GM12878 (cell line): ENCODE data around the gene OR13A1. TPM values are rescaled to one million over a fixed set of nuclear protein-coding genes. Genes with fewer than 3 reads are reported as not detected.

Source experiments
- ATAC-seq: fragments of 200-7000 bp; cut with Tn5 transposase; 3 replicates; pipeline ENCODE4 v1.9.1; 2020; ENCODE audit warnings: mild to moderate bottlenecking, moderate library complexity
- BruUV-seq: library from RNA; stranded (reverse); fragments of 400-500 nt; replicated peaks from 2 replicates; lab custom pipeline; 2021; lab: Mats Ljungman, UMichigan
- CTCF ChIA-PET: fragments of 300-600 bp; sonication (Branson Sonifier 250); formaldehyde crosslinking; extraction: SDS; loops from one replicate; lab custom pipeline; 2021; ENCODE audit warnings: inconsistent platforms; lab: Yijun Ruan, JAX
- POLR2A ChIA-PET: fragments of 350-600 bp; formaldehyde crosslinking; extraction: SDS; loops from one replicate; lab custom pipeline; 2021; ENCODE audit warnings: inconsistent platforms; lab: Charles Lee
- RAD21 ChIA-PET: fragments of 300-600 bp; sonication (Branson Sonifier 250); formaldehyde crosslinking; loops from one replicate; lab custom pipeline; 2023; ENCODE audit warnings: antibody characterized with exemption; ENCODE audit not compliant: unreplicated experiment; lab: Charles Lee
- SMC1A ChIA-PET: fragments of 300-600 bp; sonication (Branson Sonifier 250); formaldehyde crosslinking; loops from one replicate; lab custom pipeline; 2023; ENCODE audit not compliant: unreplicated experiment, uncharacterized antibody; lab: Charles Lee
- DNase-seq: peaks from one replicate; pipeline ENCODE4 v3.0.0-alpha.2; 2011; ENCODE audit warnings: low read depth, low spot score
- FAIRE-seq: peaks from 3 replicates; lab custom pipeline; 2011; peaks lifted over from hg19 to GRCh38; lab: Jason Lieb, UNC
- H2AFZ ChIP-seq: 2 replicates; pipeline ENCODE4 v1.6.0; 2011; ENCODE audit warnings: low read depth, low read length, control low read depth; ENCODE audit not compliant: control insufficient read depth
- H3K27ac ChIP-seq: 2 replicates; pipeline ENCODE4 v1.5.1; 2011; ENCODE audit warnings: control low read depth; ENCODE audit not compliant: control insufficient read depth, insufficient read depth
- H3K27me3 ChIP-seq, 2 experiments: replicated peaks in 1 of 2; 2 replicates each; pipeline versions ENCODE4 v1.6.0 to v1.6.1; 2011; ENCODE audit warnings: low read length in 1 of 2; ENCODE audit not compliant: control insufficient read depth in 2 of 2, insufficient read depth in 2 of 2
- H3K36me3 ChIP-seq, 2 experiments: 2 replicates each; pipeline ENCODE4 v1.5.1; 2011; ENCODE audit warnings: low read length in 1 of 2; ENCODE audit not compliant: control insufficient read depth in 2 of 2, insufficient read depth in 2 of 2
- H3K4me1 ChIP-seq: 2 replicates; pipeline ENCODE4 v1.6.1; 2011; ENCODE audit warnings: mild to moderate bottlenecking, low read length, moderate library complexity, mixed read lengths; ENCODE audit not compliant: control insufficient read depth, insufficient read depth
- H3K4me2 ChIP-seq: 2 replicates; pipeline ENCODE4 v1.6.0; 2011; ENCODE audit warnings: control low read depth; ENCODE audit not compliant: control insufficient read depth, insufficient read depth
- H3K4me3 ChIP-seq: fragments of 200-600 bp; sonication (generic); 2 replicates; pipeline ENCODE4 v1.5.1; 2016
- H3K79me2 ChIP-seq: 2 replicates; pipeline ENCODE4 v1.6.0; 2011; ENCODE audit warnings: low read length; ENCODE audit not compliant: control insufficient read depth, insufficient read depth
- H3K9ac ChIP-seq: 2 replicates; pipeline ENCODE4 v1.8.0; 2011; ENCODE audit warnings: low read length, control low read depth, mixed read lengths; ENCODE audit not compliant: control insufficient read depth, insufficient read depth
- H3K9me3 ChIP-seq: replicated peaks from 3 replicates; pipeline ENCODE4 v1.5.1; 2011; ENCODE audit warnings: mild to moderate bottlenecking, low read length; ENCODE audit not compliant: control insufficient read depth, insufficient read depth
- H4K20me1 ChIP-seq: 2 replicates; pipeline ENCODE4 v1.6.0; 2011; ENCODE audit not compliant: control insufficient read depth, insufficient read depth
- EED ChIP-seq: sonication (generic); IDR thresholded peaks from 2 replicates; pipeline ENCODE4 v1.6.1; 2016; ENCODE audit warnings: antibody characterized with exemption, low read depth
- ETV6 ChIP-seq, 2 experiments: fragments of 450-650 bp in 1 of 2; IDR thresholded peaks in 1 of 2; conservative IDR thresholded peaks in 1 of 2; 2 replicates each; pipeline ENCODE4 v1.6.1; 2014; ENCODE audit warnings: antibody characterized with exemption in 1 of 2, borderline replicate concordance in 1 of 2, low read depth in 1 of 2, mild to moderate bottlenecking in 1 of 2, moderate library complexity in 1 of 2
- IKZF2 ChIP-seq, 2 experiments: fragments of 450-650 bp; IDR thresholded peaks; 2 replicates each; pipeline ENCODE4 v1.6.1; 2017; ENCODE audit warnings: mild to moderate bottlenecking in 2 of 2, moderate library complexity in 2 of 2
- LARP7 ChIP-seq: fragments of 450-650 bp; IDR thresholded peaks from 2 replicates; pipeline ENCODE4 v1.6.1; 2017; ENCODE audit warnings: mild to moderate bottlenecking
- MEF2A ChIP-seq: IDR thresholded peaks from 2 replicates; pipeline ENCODE4 v1.6.1; 2011; ENCODE audit warnings: low read depth, mild to moderate bottlenecking, low read length, moderate library complexity; ENCODE audit not compliant: insufficient read depth
- PAX5 ChIP-seq: IDR thresholded peaks from 2 replicates; pipeline ENCODE4 v1.6.1; 2011; ENCODE audit warnings: low read depth, low read length, borderline replicate concordance
- RBBP5 ChIP-seq: fragments of 200-600 bp; sonication (generic); conservative IDR thresholded peaks from 2 replicates; pipeline ENCODE4 v1.6.1; 2016
- RFX5 ChIP-seq: IDR thresholded peaks from 2 replicates; pipeline ENCODE4 v1.6.1; 2011; ENCODE audit warnings: low read depth, low read length, improper control_type of control experiment
- RUNX3 ChIP-seq: IDR thresholded peaks from 2 replicates; pipeline ENCODE4 v1.6.1; 2012; ENCODE audit warnings: low read length, inconsistent platforms
- SMC3 ChIP-seq: IDR thresholded peaks from 2 replicates; pipeline ENCODE4 v1.6.1; 2011; ENCODE audit warnings: low read length, improper control_type of control experiment, borderline replicate concordance
- SPI1 ChIP-seq: IDR thresholded peaks from 2 replicates; pipeline ENCODE4 v1.6.1; 2011; ENCODE audit warnings: low read depth, mild to moderate bottlenecking, low read length, moderate library complexity, borderline replicate concordance; ENCODE audit not compliant: insufficient read depth
- ZBED1 ChIP-seq: IDR thresholded peaks from 2 replicates; pipeline ENCODE4 v1.6.1; 2016; ENCODE audit warnings: borderline replicate concordance
- ZBTB40 ChIP-seq: fragments of 450-650 bp; IDR thresholded peaks from 2 replicates; pipeline ENCODE4 v1.6.1; 2016; ENCODE audit warnings: mild to moderate bottlenecking, moderate library complexity, borderline replicate concordance
- ZNF622 ChIP-seq: fragments of 450-650 bp; IDR thresholded peaks from 2 replicates; pipeline ENCODE4 v1.6.1; 2017; ENCODE audit warnings: mild to moderate bottlenecking, inconsistent platforms
- WGBS: methylation state at CpG from one replicate; pipeline ENCODE4 v1.1.6; 2016; ENCODE audit warnings: low lambda C conversion rate; ENCODE audit not compliant: insufficient replicate concordance, insufficient coverage; ENCODE audit errors: missing lambda C conversion rate; 5-methylcytosine and 5-hydroxymethylcytosine counted together
- in situ Hi-C: fragments of 300-500 bp; cut with MboI; formaldehyde crosslinking; loops from 9 replicates; pipeline ENCODE4 v1.14.3; 2018; ENCODE audit warnings: mixed read lengths
- intact Hi-C: fragments of 100-400 bp; cut with micrococcal nuclease; formaldehyde crosslinking; loops from one replicate; pipeline ENCODE4 v1.14.2; 2022; ENCODE audit not compliant: unreplicated experiment
- polyA plus RNA-seq, 11 experiments: library from polyadenylated mRNA; depleted of rRNA in 4 of 11; unstranded in 6 of 11; stranded (reverse) in 5 of 11; fragments of >200 nt; fragmentation: Nextera tagmentation in 4 of 11; fragmentation: Illumina TruSeq in 1 of 11; extraction: Ambion mirVana in 4 of 11; extraction: Trizol in 1 of 11; gene quantifications; 1 replicate in 1 of 11; 2 replicates in 10 of 11; pipeline versions ENCODE4 v1.2.1 to v1.2.3, GENCODE V29; 2011 to 2016; ENCODE audit warnings: inconsistent platforms in 2 of 11, missing spikeins in 2 of 11, low read depth in 1 of 11
- total RNA-seq, 4 experiments: library from RNA; depleted of rRNA in 3 of 4; stranded (reverse); fragments of >200 nt in 3 of 4; fragmentation: Illumina TruSeq in 1 of 4; extraction: Trizol in 1 of 4; gene quantifications; 2 replicates each; pipeline versions ENCODE4 v1.2.1 to v1.2.3, GENCODE V29; 2013 to 2021

Gene OR13A1
- total and polyA plus RNA-seq, 10 of the 15 experiments (the other 5 are each of a cell fraction or from before 2014, with no cell fraction given): 0.14 to 0.56 (median 0.27) TPM; not detected in 1

GRCh38 chr10:45354261-45354660 lies 38.9 kb upstream of the OR13A1 start:
- H3K9me3 ChIP-seq: no peaks in the 10 kb centered on the region
- SMC1A ChIA-PET: interaction anchor here (0.9 to 1.3 kb wide), 3 partner anchors 11 to 106 kb away, joined by 3 to 4 read pairs (median 3); no protein-coding TSS in a partner anchor
- ATAC-seq (peak; percentile 69), FAIRE-seq (no peak), DNase-seq (no peak)
- in situ Hi-C loops: no loop called here
- peak overlapping the region; percentile 42; the same call in 1 of the 2 replicates for H3K27ac ChIP-seq
- no peak for TF ChIP-seq ZNF622
- TF ChIP-seq RUNX3: peak; percentile 76
- peak; percentile 83; the same call in 1 of the 2 replicates for TF ChIP-seq PAX5
- no peak for TF ChIP-seq IKZF2 (IDR thresholded peaks at IDR 0.05)
- RAD21 ChIA-PET: interaction anchor here (1.4 kb wide), 1 partner anchor 107 kb away, joined by 5 read pairs; no protein-coding TSS in a partner anchor
- intact Hi-C loops: loop anchor here (5.0 kb wide), 1 partner anchor 108 kb away; no protein-coding TSS in a partner anchor
- peak overlapping the region; percentile 55 for H3K4me2 ChIP-seq
- CTCF ChIA-PET: interaction anchor here (1.6 kb wide), 1 partner anchor 110 kb away, joined by 4 read pairs; no protein-coding TSS in a partner anchor
- H3K9ac ChIP-seq: no peak overlapping the region
- POLR2A ChIA-PET: no interaction called here
- H3K27me3 ChIP-seq: no peaks in the 10 kb centered on the region
- H3K4me3 ChIP-seq: no peak overlapping the region
- H3K79me2 ChIP-seq: no peaks in the 10 kb centered on the region
- H2AFZ ChIP-seq: no peak overlapping the region
- no TSS peak for BruUV-seq
- 81% methylated on average over 3 of the region's 3 CpGs for WGBS
- no peaks in the 10 kb centered on the region for H4K20me1 ChIP-seq
- peaks cover 37% of the 10 kb centered on the region for H3K4me1 ChIP-seq
- no peaks in the 10 kb centered on the region for H3K36me3 ChIP-seq

- no peaks in the 10 kb centered on the region for H4K20me1 ChIP-seq
- H3K9me3 ChIP-seq: no peaks in the 10 kb centered on the region; the same call in 2 of the 3 replicates
- no peaks in the 10 kb centered on the region for H3K79me2 ChIP-seq
- WGBS: 5% methylated on average over 1 of the region's 1 CpG
- CTCF ChIA-PET: interaction anchor here (1.6 kb wide), 1 partner anchor 111 kb away, joined by 4 read pairs; no protein-coding TSS in a partner anchor
- RAD21 ChIA-PET: interaction anchor here (1.4 kb wide), 1 partner anchor 109 kb away, joined by 5 read pairs; no protein-coding TSS in a partner anchor
- SMC1A ChIA-PET: no interaction called here
- H3K4me1 ChIP-seq: peaks cover 37% of the 10 kb centered on the region
- no peak overlapping the region; the same call in 1 of the 2 replicates for H3K9ac ChIP-seq
- POLR2A ChIA-PET: no interaction called here
- peak overlapping the region; percentile 71 for H2AFZ ChIP-seq
- no TSS peak for BruUV-seq
- peak; percentile 76 for ATAC-seq
- no peak for FAIRE-seq
- intact Hi-C loops (loop anchor here (5.0 kb wide), 1 partner anchor 109 kb away; no protein-coding TSS in a partner anchor), in situ Hi-C loops (no loop called here)
- H3K27ac ChIP-seq: peak overlapping the region; percentile 70
- H3K27me3 ChIP-seq: no peaks in the 10 kb centered on the region
- peak overlapping the region; percentile 37; the same call in 1 of the 2 replicates for H3K4me3 ChIP-seq
- DNase-seq: no peak
- peak overlapping the region; percentile 77 for H3K4me2 ChIP-seq
- H3K36me3 ChIP-seq: no peaks in the 10 kb centered on the region
- no peak for TF ChIP-seq ZBTB40
- 0 out of 2 replicates have a peak, but pooled peaks have one; percentile 4 for TF ChIP-seq MEF2A
- peak in 1 of 2 experiments; percentile 52; a peak in 2 of 4 replicates for TF ChIP-seq ETV6 (conservative IDR thresholded peaks at IDR 0.05 in 1 of 2, IDR thresholded peaks at IDR 0.05 in 1 of 2; ENCODE audit: borderline replicate concordance in 1 of 2, low read depth in 1 of 2)
- no peak for TF ChIP-seq LARP7
- TF ChIP-seq SMC3: no peak
- TF ChIP-seq EED: peak; percentile 67; the same call in 1 of the 2 replicates
- TF ChIP-seq RFX5: no peak
- TF ChIP-seq RUNX3: peak; percentile 79
- 0 out of 2 replicates have a peak, but pooled peaks have one; percentile 4 for TF ChIP-seq ZBED1
- no peak for TF ChIP-seq RBBP5
- no peak for TF ChIP-seq SPI1
Observed at GRCh38 chr10:45353186-45353585, 37.8 kb upstream of the OR13A1 start.
